ENCODE results near the gene PHF20.
"Not testable (repeated sequence)": the region's sequence is repeated elsewhere in the genome, so short reads cannot be mapped to it uniquely, and the experiment has no call there.

The PHF20 gene

GRCh38 chr20:35886537-35886936 lies 114.7 kb downstream of the PHF20 start:
- DNase-seq (ENCODE audit: low read depth), result no peak

- no peak for DNase-seq (ENCODE audit: low read depth)
Measured at GRCh38 chr20:35887393-35888064, 115.7 kb downstream of the PHF20 start.

DNA sequence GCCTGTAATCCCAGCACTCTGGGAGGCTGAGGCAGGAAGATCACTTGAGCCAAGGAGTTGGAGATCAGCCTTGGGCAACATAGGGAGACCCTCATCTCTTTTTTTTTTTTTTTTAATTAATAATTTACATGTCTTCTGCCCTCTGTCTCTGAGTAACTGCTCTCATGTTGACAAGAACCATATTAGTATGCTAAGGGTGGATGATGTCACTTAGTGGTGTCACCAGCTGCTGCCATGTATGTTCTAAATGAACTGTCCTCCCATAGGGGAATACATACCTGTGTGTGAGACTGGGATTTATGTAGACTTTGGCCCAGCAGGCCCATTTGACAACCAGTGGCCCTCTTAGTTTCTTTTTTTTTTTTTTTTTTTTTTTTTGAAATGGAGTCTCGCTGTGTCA lies 116.8 kb downstream of the PHF20 start:
- DNase-seq (ENCODE audit: low read depth), result no peak

DNA sequence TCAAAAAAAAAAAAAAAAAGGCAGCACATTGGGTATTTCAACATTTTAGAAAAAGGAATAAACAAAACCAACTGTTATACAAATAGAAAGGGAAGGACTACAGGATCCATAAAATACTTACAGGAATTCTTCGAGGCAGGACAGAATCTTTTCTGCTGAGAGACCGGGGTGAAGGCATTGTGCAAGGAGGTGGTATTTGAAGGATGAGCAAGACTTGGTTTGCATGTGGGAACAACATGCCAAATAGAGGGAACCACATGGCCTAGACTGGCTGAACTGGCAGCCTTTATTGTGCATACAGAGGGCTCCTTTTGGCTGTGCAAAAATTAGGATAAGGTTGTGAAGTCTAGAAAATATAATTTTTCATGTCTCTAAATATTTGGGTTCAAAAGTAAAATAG lies 119.6 kb downstream of the PHF20 start:
- DNase-seq (ENCODE audit: low read depth), result no peak

DNA sequence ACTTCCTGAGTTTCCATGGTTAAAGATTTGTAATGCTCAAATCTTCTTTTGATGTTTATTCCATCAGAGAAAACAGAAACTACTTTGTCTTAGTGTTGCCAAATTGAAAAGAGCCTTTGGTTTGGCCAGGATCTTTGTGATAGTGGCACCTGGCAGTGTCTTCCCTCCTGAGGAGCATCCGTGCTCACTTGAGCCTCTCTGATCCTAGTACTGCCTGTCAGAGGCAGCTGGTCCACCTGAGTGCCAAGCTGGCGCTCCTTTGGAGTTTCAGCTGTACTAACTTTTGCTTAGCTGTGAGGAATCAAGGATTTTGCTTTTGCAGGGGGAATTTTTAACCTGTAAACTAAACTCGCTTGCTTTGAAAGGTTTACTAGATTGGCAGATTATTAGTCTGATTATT lies 121.1 kb downstream of the PHF20 start:
- no peak for DNase-seq (ENCODE audit: low read depth)

DNA sequence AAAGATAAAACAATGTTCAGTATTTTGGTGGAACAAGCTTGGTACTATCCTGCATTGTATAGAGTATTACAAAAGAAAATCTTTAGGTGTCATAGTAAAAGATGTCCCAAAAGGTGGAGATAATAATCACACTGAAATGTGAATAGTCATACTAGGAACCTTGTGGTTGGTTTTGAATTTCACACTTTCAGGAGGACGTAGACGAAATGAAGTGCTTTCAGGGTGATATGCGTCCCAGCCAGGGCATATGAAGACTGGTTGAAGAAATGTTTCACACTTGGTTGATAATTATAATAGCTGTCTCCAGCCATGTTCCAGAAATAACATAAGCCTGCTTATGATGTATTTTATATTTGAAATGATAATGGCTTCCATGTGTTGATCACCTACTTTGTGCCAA lies 122.1 kb downstream of the PHF20 start:
- no peak for DNase-seq (ENCODE audit: low read depth)

GRCh38 chr20:35895516-35895915 lies 123.7 kb downstream of the PHF20 start:
- not testable (repeated sequence) for DNase-seq (ENCODE audit: low read depth)

DNA sequence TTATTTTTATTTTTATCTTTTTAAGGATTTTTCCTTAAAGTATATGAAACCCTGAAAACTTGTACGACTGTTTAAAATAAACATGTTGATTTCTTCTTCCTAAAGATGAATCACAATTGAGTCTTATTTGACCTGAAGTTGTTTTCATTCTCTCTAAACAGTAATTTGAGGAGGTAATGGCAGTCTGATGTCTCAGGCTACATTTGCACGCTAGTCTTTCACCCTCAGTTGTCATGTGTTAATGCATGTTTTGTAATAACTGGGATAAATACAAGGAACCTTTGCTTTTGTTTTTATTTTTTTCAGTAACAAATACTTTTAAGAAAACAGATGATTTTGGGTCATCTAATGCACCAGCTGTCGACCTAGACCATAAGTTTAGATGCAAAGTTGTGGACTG lies 127.2 kb downstream of the PHF20 start:
- DNase-seq (ENCODE audit: low read depth), result no peak

DNA sequence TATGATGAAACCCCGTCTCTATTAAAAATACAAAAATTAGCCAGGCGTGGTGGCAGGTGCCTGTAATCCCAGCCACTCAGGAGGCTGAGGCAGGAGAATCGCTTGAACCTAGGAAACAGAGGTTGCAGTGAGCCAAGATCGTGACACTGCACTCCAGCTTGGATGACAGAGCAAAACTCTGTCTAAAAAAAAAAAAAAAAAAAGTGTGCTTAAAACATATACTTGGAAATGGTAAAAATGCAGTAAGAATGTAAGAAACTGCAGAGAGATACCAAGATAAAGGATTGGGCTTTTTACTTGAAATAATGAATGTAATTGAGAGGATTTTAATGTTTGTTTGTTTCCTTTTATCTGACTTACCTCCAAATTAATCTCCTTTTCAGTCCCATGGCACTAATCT lies 129.4 kb downstream of the PHF20 start:
- DNase-seq (ENCODE audit: low read depth), result not testable (repeated sequence)

GRCh38 chr20:35901678-35902544 lies 130.1 kb downstream of the PHF20 start:
- DNase-seq (ENCODE audit: low read depth), result no peak

- no peak for DNase-seq (ENCODE audit: low read depth)
Measured at GRCh38 chr20:35902545-35902941, 130.7 kb downstream of the PHF20 start.

GRCh38 chr20:35903843-35904242 lies 132.0 kb downstream of the PHF20 start:
- DNase-seq (ENCODE audit: low read depth), result no peak

GRCh38 chr20:35904982-35905663 lies 133.3 kb downstream of the PHF20 start:
- DNase-seq (ENCODE audit: low read depth), result no peak

- no peak for DNase-seq (ENCODE audit: low read depth)
Measured at GRCh38 chr20:35907017-35907701, 135.3 kb downstream of the PHF20 start.

DNA sequence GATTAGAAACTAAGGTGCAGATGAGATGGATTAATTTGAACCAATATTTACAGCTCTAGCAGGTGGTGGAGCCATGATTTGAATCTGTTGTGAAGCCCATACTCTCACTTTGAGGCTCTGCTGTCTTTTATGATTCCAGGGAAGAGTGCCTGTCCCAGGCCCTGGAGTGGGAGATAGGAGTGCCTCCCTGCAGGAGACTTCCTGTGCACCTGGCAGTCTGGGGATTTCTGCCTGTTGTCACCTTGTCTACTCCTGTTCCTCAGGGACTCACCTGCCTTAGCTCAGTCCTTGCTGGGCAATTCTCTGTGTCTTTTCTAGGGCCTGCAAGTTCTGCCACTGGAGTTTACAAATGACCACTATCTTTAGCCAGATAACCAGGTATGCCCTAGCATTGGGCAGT lies 136.2 kb downstream of the PHF20 start:
- DNase-seq (ENCODE audit: low read depth), result no peak

GRCh38 chr20:35909176-35909575 lies 137.4 kb downstream of the PHF20 start:
- DNase-seq (ENCODE audit: low read depth), result no peak

DNA sequence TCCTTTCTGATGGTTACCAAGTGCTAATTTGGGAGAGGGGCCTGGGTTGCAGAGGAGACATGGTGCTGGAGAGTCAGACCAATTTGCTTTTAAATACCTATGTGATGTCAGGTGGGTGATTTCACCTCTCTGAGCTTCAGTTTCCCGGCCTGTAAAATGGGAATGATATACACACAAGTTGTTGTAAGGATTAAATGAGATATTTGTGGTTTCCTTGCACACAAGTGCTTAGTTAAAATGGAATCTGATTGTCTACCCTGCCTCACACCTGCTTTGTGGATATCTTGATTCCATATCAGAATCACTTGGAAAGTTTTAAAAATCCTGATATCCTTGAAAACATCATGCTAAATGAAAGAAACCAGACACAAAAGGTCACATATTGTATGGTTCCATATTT lies 138.0 kb downstream of the PHF20 start:
- no peak for DNase-seq (ENCODE audit: low read depth)

DNA sequence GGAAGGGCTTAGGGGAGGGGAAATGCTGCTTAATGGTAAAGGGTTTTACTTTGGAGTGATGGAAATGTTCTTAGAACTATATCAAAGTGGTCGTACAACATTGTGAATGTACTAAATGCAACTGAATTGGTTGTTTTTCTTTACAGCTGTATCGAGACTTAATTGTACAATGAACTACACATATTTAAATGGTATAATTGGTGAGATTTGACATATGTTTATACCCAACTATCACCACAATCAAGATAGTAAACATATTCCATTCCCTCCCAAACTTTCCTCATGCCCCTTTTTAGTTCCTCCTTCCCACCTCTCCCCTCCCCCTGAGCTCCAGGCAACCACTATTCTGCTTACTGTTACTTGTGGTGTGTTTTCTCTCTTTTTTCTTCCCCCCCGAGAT lies 138.4 kb downstream of the PHF20 start:
- DNase-seq (ENCODE audit: low read depth), result no peak

DNA sequence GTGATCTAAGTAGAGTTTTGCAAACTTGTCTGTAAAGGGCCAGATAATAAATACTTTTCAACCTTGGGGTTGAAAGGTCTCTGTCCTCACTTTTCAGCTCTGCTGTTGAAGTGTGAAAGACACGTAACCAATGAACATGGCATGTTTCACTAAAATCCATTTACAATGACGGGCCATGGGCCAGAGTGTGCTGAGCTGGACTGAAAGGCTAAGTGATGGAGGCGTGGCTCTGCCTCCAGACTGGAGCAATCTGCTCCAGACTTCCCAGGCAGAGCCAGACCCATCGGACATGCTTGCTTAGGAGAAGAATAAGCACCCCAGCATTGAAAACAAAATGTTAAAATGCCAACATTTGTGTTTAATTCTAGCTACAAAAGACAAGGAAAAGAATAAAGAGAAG lies 141.1 kb downstream of the PHF20 start:
- no peak for DNase-seq (ENCODE audit: low read depth)

- DNase-seq (ENCODE audit: low read depth), result no peak
Measured at GRCh38 chr20:35917077-35917476, 145.3 kb downstream of the PHF20 start.

- DNase-seq (ENCODE audit: low read depth), result no peak
Measured at GRCh38 chr20:35918021-35918420, 146.2 kb downstream of the PHF20 start.

GRCh38 chr20:35920523-35920922 lies 148.7 kb downstream of the PHF20 start:
- no peak for DNase-seq (ENCODE audit: low read depth)

All from activated T-helper 1 cell treated with Interleukin-2 at 50 U/mL for 16 hours (primary cell).